ENCODE measurements around the gene GSK3A. TPM values are rescaled to one million over a fixed set of nuclear protein-coding genes. Genes with fewer than 3 reads are reported as not detected.

Gene GSK3A
- total and polyA plus RNA-seq, 9 of the 15 experiments (the other 6 are each of a cell fraction or from before 2014, with no cell fraction given), result 0.62 to 90.7 (median 33.3) TPM

DNA sequence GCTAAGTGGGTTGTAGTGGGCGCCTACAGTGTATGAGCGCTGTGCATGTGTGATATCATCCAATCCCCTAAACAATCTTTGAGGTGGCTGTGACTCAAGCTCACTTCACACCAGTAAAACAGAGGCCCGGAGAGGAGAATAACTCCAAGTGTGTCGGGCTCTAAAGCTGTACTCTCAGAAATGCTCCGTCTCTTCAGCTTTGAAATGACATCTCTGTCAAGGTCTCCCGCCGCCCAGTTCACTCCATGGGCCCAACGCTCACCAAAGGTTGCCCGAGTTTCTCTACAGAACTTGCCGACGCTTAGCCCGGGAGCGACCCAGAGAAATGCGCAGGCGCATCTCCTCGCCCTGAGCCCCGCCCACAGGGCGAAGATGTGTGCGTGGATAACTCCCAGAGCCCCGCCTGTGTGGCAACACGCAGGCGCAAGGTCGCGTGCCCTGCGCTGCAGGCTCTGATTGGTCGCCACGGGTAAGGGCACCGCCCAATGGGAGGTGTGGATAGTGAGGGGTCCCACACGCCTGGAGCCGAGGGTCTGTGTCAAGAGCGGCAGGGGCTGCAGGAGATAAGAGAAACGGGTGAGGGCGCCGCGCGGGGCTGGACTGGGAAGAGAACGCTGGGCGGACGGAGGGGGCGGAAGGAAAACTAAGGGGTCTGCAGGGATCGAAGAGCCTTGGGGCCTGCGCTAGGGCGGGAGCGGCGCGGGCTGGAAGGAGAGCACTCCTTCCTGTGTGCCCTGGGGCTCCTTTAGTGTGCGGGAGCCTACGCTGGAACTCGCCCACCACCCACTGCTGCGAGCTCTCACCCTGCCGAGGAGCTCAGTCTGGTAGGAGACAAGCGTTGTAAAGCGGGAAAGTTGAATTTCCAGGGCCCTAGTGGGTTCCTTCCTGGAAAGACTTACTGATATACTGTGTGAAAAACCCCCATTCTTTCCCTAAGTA is 22.3 kb downstream of the GSK3A start, which contains the start of gene ZNF526 (continued):
- TF ChIP-seq ILF3 (IDR thresholded peaks at IDR 0.05; ENCODE audit: borderline replicate concordance), result no peak
- no peak for TF ChIP-seq SMAD3 (CRISPR knock-in tag; conservative IDR thresholded peaks at IDR 0.05)
- TF ChIP-seq SRSF7 (optimal IDR thresholded peaks at IDR 0.05; ENCODE audit: low read depth, low read length), result no peak
- no peak for TF ChIP-seq HNRNPK (IDR thresholded peaks at IDR 0.05; ENCODE audit: low read depth, low read length, poor library complexity, severe bottlenecking)
- TF ChIP-seq ZNF766 (CRISPR knock-in tag; conservative IDR thresholded peaks at IDR 0.05), result no peak
- no peak for TF ChIP-seq ZNF253 (CRISPR knock-in tag; conservative IDR thresholded peaks at IDR 0.05)
- no peak for TF ChIP-seq HNRNPL (IDR thresholded peaks at IDR 0.05; ENCODE audit: low read depth, low read length)
- no peak for TF ChIP-seq ZNF551 (CRISPR knock-in tag; IDR thresholded peaks at IDR 0.05)
- TF ChIP-seq, protein P1, sequence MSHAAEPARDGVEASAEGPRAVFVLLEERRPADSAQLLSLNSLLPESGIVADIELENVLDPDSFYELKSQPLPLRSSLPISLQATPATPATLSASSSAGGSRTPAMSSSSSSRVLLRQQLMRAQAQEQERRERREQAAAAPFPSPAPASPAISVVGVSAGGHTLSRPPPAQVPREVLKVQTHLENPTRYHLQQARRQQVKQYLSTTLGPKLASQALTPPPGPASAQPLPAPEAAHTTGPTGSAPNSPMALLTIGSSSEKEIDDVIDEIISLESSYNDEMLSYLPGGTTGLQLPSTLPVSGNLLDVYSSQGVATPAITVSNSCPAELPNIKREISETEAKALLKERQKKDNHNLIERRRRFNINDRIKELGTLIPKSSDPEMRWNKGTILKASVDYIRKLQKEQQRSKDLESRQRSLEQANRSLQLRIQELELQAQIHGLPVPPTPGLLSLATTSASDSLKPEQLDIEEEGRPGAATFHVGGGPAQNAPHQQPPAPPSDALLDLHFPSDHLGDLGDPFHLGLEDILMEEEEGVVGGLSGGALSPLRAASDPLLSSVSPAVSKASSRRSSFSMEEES (CRISPR knock-in tag; IDR thresholded peaks at IDR 0.05), result no peak
- no peak for TF ChIP-seq BACH1 (tag; IDR thresholded peaks at IDR 0.05)
- TF ChIP-seq ILK (tag; IDR thresholded peaks at IDR 0.05; ENCODE audit: borderline replicate concordance, low read depth), result no peak
- TF ChIP-seq, protein P2, sequence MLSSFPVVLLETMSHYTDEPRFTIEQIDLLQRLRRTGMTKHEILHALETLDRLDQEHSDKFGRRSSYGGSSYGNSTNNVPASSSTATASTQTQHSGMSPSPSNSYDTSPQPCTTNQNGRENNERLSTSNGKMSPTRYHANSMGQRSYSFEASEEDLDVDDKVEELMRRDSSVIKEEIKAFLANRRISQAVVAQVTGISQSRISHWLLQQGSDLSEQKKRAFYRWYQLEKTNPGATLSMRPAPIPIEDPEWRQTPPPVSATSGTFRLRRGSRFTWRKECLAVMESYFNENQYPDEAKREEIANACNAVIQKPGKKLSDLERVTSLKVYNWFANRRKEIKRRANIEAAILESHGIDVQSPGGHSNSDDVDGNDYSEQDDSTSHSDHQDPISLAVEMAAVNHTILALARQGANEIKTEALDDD (IDR thresholded peaks at IDR 0.05), result no peak
- TF ChIP-seq ZNF75A (CRISPR knock-in tag; IDR thresholded peaks at IDR 0.05), result no peak
- TF ChIP-seq ZNF23 (CRISPR knock-in tag; IDR thresholded peaks at IDR 0.05), result no peak
- TF ChIP-seq ZKSCAN3 (CRISPR knock-in tag; IDR thresholded peaks at IDR 0.05), result no peak
- TF ChIP-seq, protein P3, sequence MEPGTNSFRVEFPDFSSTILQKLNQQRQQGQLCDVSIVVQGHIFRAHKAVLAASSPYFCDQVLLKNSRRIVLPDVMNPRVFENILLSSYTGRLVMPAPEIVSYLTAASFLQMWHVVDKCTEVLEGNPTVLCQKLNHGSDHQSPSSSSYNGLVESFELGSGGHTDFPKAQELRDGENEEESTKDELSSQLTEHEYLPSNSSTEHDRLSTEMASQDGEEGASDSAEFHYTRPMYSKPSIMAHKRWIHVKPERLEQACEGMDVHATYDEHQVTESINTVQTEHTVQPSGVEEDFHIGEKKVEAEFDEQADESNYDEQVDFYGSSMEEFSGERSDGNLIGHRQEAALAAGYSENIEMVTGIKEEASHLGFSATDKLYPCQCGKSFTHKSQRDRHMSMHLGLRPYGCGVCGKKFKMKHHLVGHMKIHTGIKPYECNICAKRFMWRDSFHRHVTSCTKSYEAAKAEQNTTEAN (CRISPR knock-in tag; IDR thresholded peaks at IDR 0.05), result no peak
- 0 out of 2 replicates have a peak, but pooled peaks have one; percentile 2 for TF ChIP-seq EGR1 (conservative IDR thresholded peaks at IDR 0.05)
- TF ChIP-seq ZNF197 (CRISPR knock-in tag; IDR thresholded peaks at IDR 0.05; ENCODE audit: low read depth), result no peak
- TF ChIP-seq BDP1 (IDR thresholded peaks at IDR 0.05; ENCODE audit: insufficient read depth, insufficient read length), result no peak
- TF ChIP-seq CTBP1 (IDR thresholded peaks at IDR 0.05; ENCODE audit: borderline replicate concordance), result peak; percentile 64; the same call in 1 of the 2 replicates
- no peak for TF ChIP-seq LCOR (CRISPR knock-in tag; IDR thresholded peaks at IDR 0.05)
- no peak for TF ChIP-seq PTBP1 (IDR thresholded peaks at IDR 0.05; ENCODE audit: low read depth, low read length)
- peak; percentile 76 for TF ChIP-seq HDAC2 (IDR thresholded peaks at IDR 0.05)
- TF ChIP-seq ZC3H4 (CRISPR knock-in tag; IDR thresholded peaks at IDR 0.05; ENCODE audit: borderline replicate concordance), result no peak
- no peak for TF ChIP-seq SREBF2 (CRISPR knock-in tag; IDR thresholded peaks at IDR 0.05)
